Stimulated activated CD4-positive, alpha-beta T cell treated with anti-CD3 and anti-CD28 coated beads, TNF-alpha, amount 100 ng/mL, for 24 hours (primary cell): ENCODE data around the gene VAMP7.
"Not testable (repeated sequence)": the region's sequence is repeated elsewhere in the genome, so short reads cannot be mapped to it uniquely, and the experiment has no call there.

Experiments
- DNase-seq, 3 experiments: peaks; one replicate each; pipeline ENCODE4 v3.0.0-alpha.2; 2020; ENCODE audit warnings: low read depth in 3 of 3

Gene VAMP7

GRCh38 chrX:155907661-155908060 is 26.5 kb downstream of the VAMP7 start:
- DNase-seq, result not testable (repeated sequence)

- DNase-seq, result no peak
These were observed 42.1 kb downstream of the VAMP7 start for GRCh38 chrX:155923200-155923599.

GRCh38 chrX:155930852-155931618 is 49.9 kb downstream of the VAMP7 start:
- DNase-seq, result not testable (repeated sequence)

GRCh38 chrX:155938132-155938531 is 57.0 kb downstream of the VAMP7 start:
- no peak for DNase-seq

GRCh38 chrX:155949098-155949497 is 68.0 kb downstream of the VAMP7 start:
- DNase-seq, result no peak

- no peak for DNase-seq
These were observed 70.2 kb downstream of the VAMP7 start for GRCh38 chrX:155951237-155951789.

- no peak for DNase-seq
These were observed 71.9 kb downstream of the VAMP7 start for GRCh38 chrX:155953055-155953454.

GRCh38 chrX:155954793-155955192 is 73.6 kb downstream of the VAMP7 start:
- DNase-seq, result no peak

GRCh38 chrX:155956099-155956498 is 75.0 kb downstream of the VAMP7 start:
- no peak for DNase-seq

- no peak for DNase-seq
These were observed 75.5 kb downstream of the VAMP7 start for GRCh38 chrX:155956649-155957048.

- DNase-seq, result no peak
These were observed 76.7 kb downstream of the VAMP7 start for GRCh38 chrX:155957843-155958242.

- DNase-seq, result no peak
These were observed 78.0 kb downstream of the VAMP7 start for GRCh38 chrX:155959018-155959587.

- no peak for DNase-seq
These were observed 81.8 kb downstream of the VAMP7 start for GRCh38 chrX:155962906-155963305.

- DNase-seq, result peak in 2 of 3 experiments; percentile 0 to 17
These were observed 85.7 kb downstream of the VAMP7 start for GRCh38 chrX:155966876-155967275.

- DNase-seq, result no peak
These were observed 86.6 kb downstream of the VAMP7 start for GRCh38 chrX:155967653-155968325.

- DNase-seq, result no peak
These were observed 87.1 kb downstream of the VAMP7 start for GRCh38 chrX:155968326-155968661.

GRCh38 chrX:155968791-155969190 is 87.6 kb downstream of the VAMP7 start:
- DNase-seq, result no peak

GRCh38 chrX:155971658-155972057 is 90.5 kb downstream of the VAMP7 start:
- DNase-seq, result not testable (repeated sequence)

- DNase-seq, result not testable (repeated sequence)
These were observed 91.1 kb downstream of the VAMP7 start for GRCh38 chrX:155972241-155972640.

- DNase-seq, result no peak
These were observed 102.2 kb downstream of the VAMP7 start for GRCh38 chrX:155983326-155983725.

- DNase-seq, result no peak
These were observed 104.1 kb downstream of the VAMP7 start for GRCh38 chrX:155985208-155985607.

- DNase-seq, result not testable (repeated sequence)
These were observed 105.8 kb downstream of the VAMP7 start for GRCh38 chrX:155986995-155987394.

GRCh38 chrX:155988859-155989258 is 107.7 kb downstream of the VAMP7 start:
- no peak for DNase-seq
